Astrocyte (in vitro differentiated cells and primary cell): ENCODE results near the gene PDK2. TPM values are rescaled to one million over a fixed set of nuclear protein-coding genes. Genes with fewer than 3 reads are reported as not detected.

Experiments
- DNase-seq: peaks from one replicate; pipeline ENCODE4 v3.0.0-alpha.2; 2010; ENCODE audit warnings: low read depth
- FAIRE-seq: peaks from 2 replicates; lab custom pipeline; 2011; peaks lifted over from hg19 to GRCh38; lab: Jason Lieb, UNC
- H2AFZ ChIP-seq: 2 replicates; pipeline ENCODE4 v1.6.0; 2012; ENCODE audit warnings: low read depth, low read length, inconsistent platforms
- H3K27ac ChIP-seq: 2 replicates; pipeline ENCODE4 v1.5.1; 2011; ENCODE audit warnings: low read depth, low read length, inconsistent platforms
- H3K27me3 ChIP-seq: 2 replicates; pipeline ENCODE4 v1.6.0; 2011; ENCODE audit warnings: low read length, inconsistent platforms; ENCODE audit not compliant: insufficient read depth
- H3K36me3 ChIP-seq: 2 replicates; pipeline ENCODE4 v1.5.1; 2011; ENCODE audit warnings: low read length, inconsistent platforms; ENCODE audit not compliant: insufficient read depth
- H3K4me1 ChIP-seq: 2 replicates; pipeline ENCODE4 v1.5.1; 2011; ENCODE audit warnings: low read length, inconsistent platforms; ENCODE audit not compliant: insufficient read depth
- H3K4me2 ChIP-seq: 2 replicates; pipeline ENCODE4 v1.6.0; 2012; ENCODE audit warnings: low read length, inconsistent platforms
- H3K4me3 ChIP-seq: 2 replicates; pipeline ENCODE4 v1.5.1; 2011; ENCODE audit warnings: low read depth, mild to moderate bottlenecking, low read length, inconsistent platforms; ENCODE audit not compliant: insufficient read depth
- H3K79me2 ChIP-seq: 2 replicates; pipeline ENCODE4 v1.6.0; 2012; ENCODE audit warnings: mild to moderate bottlenecking, low read length, inconsistent platforms; ENCODE audit not compliant: insufficient read depth
- H3K9ac ChIP-seq: 2 replicates; pipeline ENCODE4 v1.6.0; 2012; ENCODE audit warnings: mild to moderate bottlenecking, low read length, inconsistent platforms
- H3K9me3 ChIP-seq: 2 replicates; pipeline ENCODE4 v1.5.1; 2012; ENCODE audit warnings: low read depth, mild to moderate bottlenecking, low read length, inconsistent platforms; ENCODE audit not compliant: insufficient read depth
- H4K20me1 ChIP-seq: 2 replicates; pipeline ENCODE4 v1.6.0; 2012; ENCODE audit warnings: low read length, inconsistent platforms; ENCODE audit not compliant: insufficient read depth
- H3K27ac Mint-ChIP-seq: one replicate; pipeline ENCODE4 v1.8.0; 2021; ENCODE audit warnings: mild to moderate bottlenecking, mixed read lengths; ENCODE audit not compliant: unreplicated experiment
- H3K27me3 Mint-ChIP-seq: one replicate; pipeline ENCODE4 v1.8.0; 2021; ENCODE audit warnings: low read depth, mixed read lengths; ENCODE audit not compliant: unreplicated experiment
- H3K36me3 Mint-ChIP-seq: one replicate; pipeline ENCODE4 v1.8.0; 2021; ENCODE audit warnings: low read depth, mixed read lengths; ENCODE audit not compliant: unreplicated experiment
- H3K4me1 Mint-ChIP-seq: one replicate; pipeline ENCODE4 v1.8.0; 2021; ENCODE audit warnings: low read depth, mixed read lengths; ENCODE audit not compliant: unreplicated experiment
- H3K4me3 Mint-ChIP-seq: one replicate; pipeline ENCODE4 v1.8.0; 2021; ENCODE audit warnings: mild to moderate bottlenecking, moderate library complexity, mixed read lengths; ENCODE audit not compliant: unreplicated experiment
- H3K9me3 Mint-ChIP-seq: one replicate; pipeline ENCODE4 v1.8.0; 2021; ENCODE audit warnings: mild to moderate bottlenecking, mixed read lengths; ENCODE audit not compliant: unreplicated experiment
- EZH2 ChIP-seq: IDR thresholded peaks from 2 replicates; pipeline ENCODE4 v1.6.1; 2012; ENCODE audit warnings: mild to moderate bottlenecking, low read length, inconsistent platforms; ENCODE audit not compliant: insufficient read depth
- total RNA-seq: library from RNA; stranded (reverse); gene quantifications from 2 replicates; pipeline ENCODE4 v1.2.1, GENCODE V29; 2021
- TF ChIP-seq, protein P1 (sequence below): IDR thresholded peaks from 2 replicates; pipeline ENCODE4 v1.5.1; 2011; ENCODE audit warnings: low read depth, mild to moderate bottlenecking, inconsistent platforms, low read length, moderate library complexity; ENCODE audit not compliant: insufficient read depth

PDK2 gene
- total RNA-seq, 1 donor from 2014 or later = 25.8 TPM

DNA sequence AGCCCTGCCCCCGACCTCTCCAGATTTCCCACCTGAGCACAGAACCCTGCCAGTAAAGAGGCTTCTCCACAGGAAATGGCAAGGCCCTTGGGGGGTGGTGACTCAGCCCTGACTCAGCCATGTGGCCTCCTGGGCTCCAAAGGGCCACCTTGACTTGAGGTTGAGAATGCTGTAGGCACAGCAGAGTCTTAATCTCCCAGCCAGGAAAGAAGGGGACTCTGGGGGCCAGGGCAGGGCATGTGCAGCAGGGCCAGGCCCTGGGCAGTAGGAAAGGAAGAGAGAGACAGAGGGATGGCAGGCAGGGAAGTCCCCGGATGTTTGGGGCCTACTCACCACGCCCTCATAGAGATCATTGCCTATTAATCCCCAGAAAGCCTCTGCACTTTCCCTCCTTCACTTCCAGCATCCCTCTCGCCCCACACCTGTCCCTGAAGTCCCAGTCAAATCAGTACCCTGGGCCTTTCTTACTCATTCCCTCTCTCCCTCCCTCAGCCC lies 44.0 kb upstream of the PDK2 start:
- H3K4me3 Mint-ChIP-seq = peak overlapping the region; percentile 54
- TF ChIP-seq, protein P1, sequence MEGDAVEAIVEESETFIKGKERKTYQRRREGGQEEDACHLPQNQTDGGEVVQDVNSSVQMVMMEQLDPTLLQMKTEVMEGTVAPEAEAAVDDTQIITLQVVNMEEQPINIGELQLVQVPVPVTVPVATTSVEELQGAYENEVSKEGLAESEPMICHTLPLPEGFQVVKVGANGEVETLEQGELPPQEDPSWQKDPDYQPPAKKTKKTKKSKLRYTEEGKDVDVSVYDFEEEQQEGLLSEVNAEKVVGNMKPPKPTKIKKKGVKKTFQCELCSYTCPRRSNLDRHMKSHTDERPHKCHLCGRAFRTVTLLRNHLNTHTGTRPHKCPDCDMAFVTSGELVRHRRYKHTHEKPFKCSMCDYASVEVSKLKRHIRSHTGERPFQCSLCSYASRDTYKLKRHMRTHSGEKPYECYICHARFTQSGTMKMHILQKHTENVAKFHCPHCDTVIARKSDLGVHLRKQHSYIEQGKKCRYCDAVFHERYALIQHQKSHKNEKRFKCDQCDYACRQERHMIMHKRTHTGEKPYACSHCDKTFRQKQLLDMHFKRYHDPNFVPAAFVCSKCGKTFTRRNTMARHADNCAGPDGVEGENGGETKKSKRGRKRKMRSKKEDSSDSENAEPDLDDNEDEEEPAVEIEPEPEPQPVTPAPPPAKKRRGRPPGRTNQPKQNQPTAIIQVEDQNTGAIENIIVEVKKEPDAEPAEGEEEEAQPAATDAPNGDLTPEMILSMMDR = no peak
- TF ChIP-seq EZH2 = no peak
- H2AFZ ChIP-seq = no peak overlapping the region

DNA sequence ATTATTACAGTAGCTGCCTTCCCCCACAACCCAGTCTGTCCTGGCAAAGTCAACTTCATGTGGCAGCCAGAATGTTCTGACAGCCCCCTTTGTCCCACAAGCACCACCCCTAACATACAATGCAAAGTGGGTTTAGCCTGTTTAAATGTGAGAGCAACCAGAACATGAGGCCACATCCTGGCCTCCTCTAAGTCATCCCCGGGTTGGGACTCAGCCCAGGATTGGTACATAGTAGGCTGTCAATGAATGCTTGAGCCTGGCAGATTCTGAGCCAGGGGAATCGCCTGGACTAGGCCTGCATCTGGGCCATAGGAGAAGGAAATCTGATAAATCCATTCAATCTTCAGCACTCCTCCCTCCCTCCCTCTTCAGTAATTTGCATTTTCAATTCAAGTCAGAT lies 43.5 kb upstream of the PDK2 start:
- H3K9me3 ChIP-seq = no peaks in the 10 kb centered on the region
- H4K20me1 ChIP-seq = no peaks in the 10 kb centered on the region
- FAIRE-seq = no peak
- Mint-ChIP-seq H3K4me1 (peaks cover 73% of the 10 kb centered on the region), H3K36me3 (no peaks in the 10 kb centered on the region), H3K27ac (peak overlapping the region; percentile 98), H3K27me3 (no peaks in the 10 kb centered on the region), H3K9me3 (no peaks in the 10 kb centered on the region), H3K4me3 (peak overlapping the region; percentile 54)
- H3K36me3 ChIP-seq = no peaks in the 10 kb centered on the region
- H3K4me1 ChIP-seq = peaks cover 76% of the 10 kb centered on the region
- TF ChIP-seq, protein P1 = no peak
- no peak for TF ChIP-seq EZH2
- H3K79me2 ChIP-seq = peaks cover 25% of the 10 kb centered on the region
- H3K4me2 ChIP-seq = peak overlapping the region; percentile 69
- peak overlapping the region; percentile 56 for H3K9ac ChIP-seq
- H3K27ac ChIP-seq = peak overlapping the region; percentile 88
- H3K27me3 ChIP-seq = no peaks in the 10 kb centered on the region
- peak overlapping the region; percentile 7 for H3K4me3 ChIP-seq
- no peak overlapping the region for H2AFZ ChIP-seq
- DNase-seq = no peak

More for the DNA sequence above, 44.0 kb upstream of the PDK2 start:
- DNase-seq (peak; percentile 80), FAIRE-seq (no peak)
- no peaks in the 10 kb centered on the region for H3K9me3 Mint-ChIP-seq
- Histone ChIP-seq H3K36me3 (no peaks in the 10 kb centered on the region), H3K27me3 (no peaks in the 10 kb centered on the region), H3K27ac (peak overlapping the region; percentile 88), H3K9ac (peak overlapping the region; percentile 56), H3K4me2 (peak overlapping the region; percentile 69), H3K4me3 (peak overlapping the region; percentile 3), H3K4me1 (peaks cover 79% of the 10 kb centered on the region), H3K9me3 (no peaks in the 10 kb centered on the region), H3K79me2 (peaks cover 21% of the 10 kb centered on the region), H4K20me1 (no peaks in the 10 kb centered on the region)
- H3K27ac Mint-ChIP-seq = peak overlapping the region; percentile 98
- H3K36me3 Mint-ChIP-seq = no peaks in the 10 kb centered on the region
- H3K4me1 Mint-ChIP-seq = peaks cover 77% of the 10 kb centered on the region
- H3K27me3 Mint-ChIP-seq = no peaks in the 10 kb centered on the region

DNA sequence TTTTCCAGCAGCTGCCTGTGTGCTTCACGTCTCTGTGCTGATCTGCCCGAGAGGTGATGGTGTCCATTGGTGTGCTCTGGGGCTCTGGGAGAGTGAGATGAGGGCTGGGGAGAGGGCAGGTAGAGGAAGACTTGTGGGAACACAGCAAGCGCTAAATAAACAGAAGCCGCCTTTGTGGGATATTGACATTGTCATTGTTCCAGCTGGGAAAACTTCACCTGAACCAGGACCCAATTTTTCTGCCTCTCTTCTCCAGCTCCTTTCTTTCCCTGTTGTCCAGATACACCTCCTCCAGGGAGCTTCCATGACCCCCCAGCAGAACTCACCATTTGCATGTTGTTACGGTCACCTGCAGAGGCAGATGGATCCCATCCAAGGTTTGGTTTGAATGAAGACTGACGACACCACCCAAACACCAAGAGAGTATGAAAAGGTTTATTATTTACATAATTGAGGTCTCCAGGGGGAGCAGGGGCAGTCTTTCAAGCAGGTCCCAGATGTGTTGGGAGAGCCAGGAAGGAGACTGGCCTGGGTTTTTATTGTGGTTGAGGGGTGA lies 42.8 kb upstream of the PDK2 start:
- Histone ChIP-seq H3K27me3 (no peaks in the 10 kb centered on the region), H3K36me3 (no peaks in the 10 kb centered on the region), H3K9ac (no peak overlapping the region), H2AFZ (no peak overlapping the region), H3K9me3 (no peaks in the 10 kb centered on the region), H3K4me2 (peak overlapping the region; percentile 69), H4K20me1 (peaks cover 4% of the 10 kb centered on the region), H3K4me1 (peaks cover 71% of the 10 kb centered on the region), H3K4me3 (no peak overlapping the region), H3K79me2 (peaks cover 32% of the 10 kb centered on the region), H3K27ac (peak overlapping the region; percentile 88)
- Mint-ChIP-seq H3K9me3 (no peaks in the 10 kb centered on the region), H3K4me3 (no peak overlapping the region), H3K27ac (peak overlapping the region; percentile 98), H3K4me1 (peaks cover 66% of the 10 kb centered on the region), H3K27me3 (no peaks in the 10 kb centered on the region), H3K36me3 (no peaks in the 10 kb centered on the region)
- TF ChIP-seq EZH2 = no peak
- TF ChIP-seq, protein P1 = no peak
- DNase-seq (no peak), FAIRE-seq (no peak)
